ENCODE measurements around the gene TMEM87B. TPM values are rescaled to one million over a fixed set of nuclear protein-coding genes. Genes with fewer than 3 reads are reported as not detected.
A peak's percentile ranks its signal among the peaks of the same experiment; 100 is the strongest.

TMEM87B gene
- total RNA-seq, 4 donors from 2014 or later, result 12.5 to 25.4 (median 22.8) TPM

- H3K27me3 ChIP-seq, result no peaks in the 10 kb centered on the region
- 1 to 3% methylated on average over 23 to 25 of the region's 62 CpGs for WGBS, 2 donors (ENCODE audit: low coverage in 1 of 2)
- TF ChIP-seq POLR2A (IDR thresholded peaks at IDR 0.05) (peak in 1 of 2 donors; percentile 8), EP300 (IDR thresholded peaks at IDR 0.05) (no peak)
Observed at GRCh38 chr2:112053917-112054846, 887 bp upstream of the TMEM87B start.

DNA sequence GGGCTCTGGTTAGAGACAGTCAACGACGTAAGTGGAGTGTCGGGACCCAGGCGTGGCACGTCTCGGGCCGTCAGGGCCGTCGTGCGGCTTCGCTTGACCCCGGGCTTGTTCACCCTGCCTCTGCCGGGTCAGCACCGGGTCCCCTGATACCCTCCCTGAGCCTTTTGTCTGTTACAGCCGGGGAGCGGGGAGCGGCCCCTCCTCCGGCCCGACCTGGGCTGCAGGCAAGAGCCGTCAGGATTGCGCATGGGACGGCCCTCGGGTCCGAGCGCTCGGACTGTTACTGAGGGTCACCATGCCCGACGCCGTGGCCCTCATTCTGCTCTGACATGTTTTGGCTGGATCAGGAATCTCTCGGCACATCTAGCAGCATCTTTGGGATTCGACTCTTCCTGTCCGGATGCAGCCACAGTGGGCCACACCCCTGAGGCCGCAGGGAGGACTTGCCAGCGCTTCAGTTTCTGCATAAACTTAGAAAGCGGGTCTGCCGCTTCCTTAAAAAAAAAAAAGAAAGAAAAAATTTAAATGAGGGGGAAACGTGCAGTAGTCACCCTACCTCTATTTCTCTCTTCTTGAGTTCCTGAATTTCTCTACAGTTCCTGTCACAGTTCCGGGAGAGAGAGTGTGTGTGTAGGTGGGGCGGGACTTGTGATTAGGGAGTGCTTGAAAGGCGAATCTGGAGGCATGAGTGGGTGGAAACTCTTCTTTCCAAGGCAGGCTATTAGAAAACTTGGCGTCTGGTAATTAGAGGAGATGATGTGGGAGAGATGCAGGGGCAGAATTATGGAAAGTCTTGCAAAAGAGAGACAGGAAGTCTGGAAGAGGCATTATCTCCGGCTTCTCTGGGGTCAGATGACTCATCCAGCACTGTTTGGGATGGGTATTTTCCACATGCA, 909 bp downstream of the TMEM87B start:
- Histone ChIP-seq H3K4me3 (peak overlapping the region; percentile 64 to 91), H3K9me3 (no peaks in the 10 kb centered on the region), H3K27ac (peak overlapping the region; percentile 80 to 99 (median 92)), H3K4me1 (peaks cover 3 to 49% (median 11%) of the 10 kb centered on the region in 3 donors), H3K36me3 (peaks cover 0 to 11% of the 10 kb centered on the region in 2 donors), H3K27me3 (no peaks in the 10 kb centered on the region)
- peak; percentile 74 for TF ChIP-seq POLR2AphosphoS5 (IDR thresholded peaks at IDR 0.05)
- no peak for TF ChIP-seq POLR2A (IDR thresholded peaks at IDR 0.05)
- no peak for TF ChIP-seq EP300 (IDR thresholded peaks at IDR 0.05)
- no peak for TF ChIP-seq CTCF (IDR thresholded peaks at IDR 0.05)
- ATAC-seq, result no peak
- 0% methylated on average over 4 to 10 of the region's 42 CpGs for WGBS, 2 donors (ENCODE audit: low coverage in 1 of 2)

More at GRCh38 chr2:112053917-112054846, 887 bp upstream of the TMEM87B start:
- peaks cover 3 to 58% (median 11%) of the 10 kb centered on the region in 3 donors for H3K4me1 ChIP-seq
- peak overlapping the region; percentile 63 to 98 (median 94) for H3K27ac ChIP-seq
- H3K36me3 ChIP-seq, result no peaks in the 10 kb centered on the region
- H3K9me3 ChIP-seq, result no peaks in the 10 kb centered on the region
- H3K4me3 ChIP-seq, result peak overlapping the region; percentile 56 to 61
- ATAC-seq, result peak; percentile 82

DNA sequence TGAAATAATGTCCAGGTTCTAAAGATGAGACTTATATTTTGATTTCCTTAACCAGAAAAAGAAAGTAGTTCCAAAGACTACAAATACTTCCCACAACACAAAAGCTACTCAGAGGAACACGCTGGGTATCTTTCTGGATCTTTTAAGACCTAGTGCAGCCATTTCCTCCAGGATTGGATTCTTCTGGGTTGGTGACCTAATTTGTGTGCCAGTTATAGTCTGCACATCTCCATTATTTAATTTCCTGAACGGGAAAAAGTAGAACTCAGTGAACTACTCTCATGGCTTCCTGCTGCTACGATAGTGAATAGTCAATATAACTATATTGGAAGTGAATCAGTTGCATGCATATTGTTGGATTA, 1.5 kb downstream of the TMEM87B start:
- TF ChIP-seq CTCF (IDR thresholded peaks at IDR 0.05), result no peak
- no peak for TF ChIP-seq POLR2A (IDR thresholded peaks at IDR 0.05)
- TF ChIP-seq EP300 (IDR thresholded peaks at IDR 0.05), result no peak
- TF ChIP-seq POLR2AphosphoS5 (IDR thresholded peaks at IDR 0.05), result no peak
- H3K27me3 ChIP-seq, result no peaks in the 10 kb centered on the region
- peak overlapping the region; percentile 80 to 99 (median 92) for H3K27ac ChIP-seq
- 0 to 6% methylated on average over 3 of the region's 3 CpGs for WGBS, 2 donors (ENCODE audit: low coverage in 1 of 2)
- peaks cover 0 to 11% of the 10 kb centered on the region in 2 donors for H3K36me3 ChIP-seq
- H3K9me3 ChIP-seq, result no peaks in the 10 kb centered on the region
- no peak for ATAC-seq
- peaks cover 3 to 49% (median 11%) of the 10 kb centered on the region in 3 donors for H3K4me1 ChIP-seq
- H3K4me3 ChIP-seq, result peak overlapping the region in 1 of 2 donors; percentile 91

DNA sequence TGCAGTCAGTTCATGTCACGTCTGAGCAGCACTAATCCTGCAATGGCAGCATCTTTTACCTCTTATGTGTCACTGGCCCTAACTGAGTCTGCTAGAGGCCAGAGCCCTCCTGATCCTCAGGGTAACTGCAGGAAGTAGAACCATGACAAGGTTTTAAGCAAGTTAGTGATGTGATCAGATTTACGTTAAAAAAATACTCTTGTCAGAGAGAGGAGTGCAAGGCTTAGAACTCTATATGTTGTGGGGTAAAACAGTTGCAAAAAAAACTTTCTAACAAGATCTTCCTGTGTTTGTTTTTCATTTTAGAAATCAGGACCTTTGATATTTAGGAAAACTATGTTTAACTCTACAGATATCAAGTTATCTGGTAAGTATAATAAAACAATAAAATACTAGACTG, 4.6 kb downstream of the TMEM87B start:
- 71 to 83% methylated on average over 2 of the region's 2 CpGs for WGBS, 2 donors (ENCODE audit: low coverage in 1 of 2)
- TF ChIP-seq EP300 (IDR thresholded peaks at IDR 0.05), result no peak
- TF ChIP-seq CTCF (IDR thresholded peaks at IDR 0.05), result no peak
- no peak for TF ChIP-seq POLR2A (IDR thresholded peaks at IDR 0.05)
- TF ChIP-seq POLR2AphosphoS5 (IDR thresholded peaks at IDR 0.05), result no peak
- Histone ChIP-seq H3K4me3 (no peak overlapping the region), H3K27me3 (no peaks in the 10 kb centered on the region), H3K27ac (no peak overlapping the region), H3K36me3 (peaks cover 0 to 27% of the 10 kb centered on the region in 2 donors), H3K9me3 (no peaks in the 10 kb centered on the region), H3K4me1 (peaks cover 0 to 38% (median 6%) of the 10 kb centered on the region in 3 donors)
- no peak for ATAC-seq

- WGBS, 2 donors (ENCODE audit: low coverage in 1 of 2), result 70 to 73% methylated on average over 1 of the region's 1 CpG
- H3K27me3 ChIP-seq, result no peaks in the 10 kb centered on the region
- H3K36me3 ChIP-seq, result peaks cover 0 to 42% of the 10 kb centered on the region in 2 donors
- H3K4me3 ChIP-seq, result no peak overlapping the region
- no peaks in the 10 kb centered on the region for H3K9me3 ChIP-seq
- no peak for ATAC-seq
- TF ChIP-seq POLR2AphosphoS5 (IDR thresholded peaks at IDR 0.05), result no peak
- no peak for TF ChIP-seq EP300 (IDR thresholded peaks at IDR 0.05)
- TF ChIP-seq POLR2A (IDR thresholded peaks at IDR 0.05), result no peak
- TF ChIP-seq CTCF (IDR thresholded peaks at IDR 0.05), result no peak
- H3K27ac ChIP-seq, result no peak overlapping the region
- H3K4me1 ChIP-seq, result peaks cover 0 to 29% (median 6%) of the 10 kb centered on the region in 3 donors
Observed at GRCh38 chr2:112061299-112061698, 6.2 kb downstream of the TMEM87B start.
